ENCODE measurements around the gene HK2.

HK2 gene

DNA sequence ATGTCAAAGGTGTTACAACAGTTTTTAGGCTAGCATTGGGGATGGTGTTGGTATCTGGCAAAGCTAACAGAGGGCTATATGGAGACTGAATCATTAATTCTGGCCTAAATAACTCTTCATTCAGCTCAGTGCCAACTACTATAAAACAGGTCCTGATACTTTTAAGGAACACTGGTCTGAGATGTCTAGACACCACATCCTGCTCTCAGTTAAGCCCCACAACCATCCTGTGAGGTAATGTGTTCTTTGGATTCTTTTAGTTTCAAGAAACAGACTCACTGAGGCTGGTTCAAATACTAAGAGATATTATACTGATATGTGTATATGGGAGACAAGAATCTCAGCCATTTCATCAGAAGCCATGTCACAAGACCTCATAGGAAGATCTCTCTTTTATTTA, 14.2 kb upstream of the HK2 start:
- Histone ChIP-seq H3K79me2 (ENCODE audit: low read length) (no peaks in the 10 kb centered on the region), H3K4me1 (ENCODE audit: low read length) (no peaks in the 10 kb centered on the region), H3K9me3 (replicated peaks; ENCODE audit: insufficient read depth, low read length) (no peaks in the 10 kb centered on the region), H3K9me2 (replicated peaks; ENCODE audit: insufficient read depth, low read length) (no peaks in the 10 kb centered on the region), H3K9ac (ENCODE audit: low read length) (no peak overlapping the region), H3K36me3 (replicated peaks; ENCODE audit: insufficient read depth, low read length) (no peaks in the 10 kb centered on the region), H3K27ac (ENCODE audit: low read length) (no peak overlapping the region), H3K4me3 (ENCODE audit: low read length) (no peak overlapping the region), H3K4me2 (ENCODE audit: low read depth, low read length) (no peak overlapping the region), H2AFZ (ENCODE audit: low read length) (no peak overlapping the region), H3F3A (ENCODE audit: insufficient read depth, low read length) (no peaks in the 10 kb centered on the region), H3K27me3 (replicated peaks; ENCODE audit: insufficient read depth, low read length) (no peaks in the 10 kb centered on the region), H4K20me1 (ENCODE audit: insufficient read depth, low read length) (no peaks in the 10 kb centered on the region)
- TF ChIP-seq EZH2 (optimal IDR thresholded peaks at IDR 0.05; ENCODE audit: low read depth, low read length): no peak
- no peak for TF ChIP-seq EZH2phosphoT487 (IDR thresholded peaks at IDR 0.05; ENCODE audit: low read length)
- TF ChIP-seq, protein P1, sequence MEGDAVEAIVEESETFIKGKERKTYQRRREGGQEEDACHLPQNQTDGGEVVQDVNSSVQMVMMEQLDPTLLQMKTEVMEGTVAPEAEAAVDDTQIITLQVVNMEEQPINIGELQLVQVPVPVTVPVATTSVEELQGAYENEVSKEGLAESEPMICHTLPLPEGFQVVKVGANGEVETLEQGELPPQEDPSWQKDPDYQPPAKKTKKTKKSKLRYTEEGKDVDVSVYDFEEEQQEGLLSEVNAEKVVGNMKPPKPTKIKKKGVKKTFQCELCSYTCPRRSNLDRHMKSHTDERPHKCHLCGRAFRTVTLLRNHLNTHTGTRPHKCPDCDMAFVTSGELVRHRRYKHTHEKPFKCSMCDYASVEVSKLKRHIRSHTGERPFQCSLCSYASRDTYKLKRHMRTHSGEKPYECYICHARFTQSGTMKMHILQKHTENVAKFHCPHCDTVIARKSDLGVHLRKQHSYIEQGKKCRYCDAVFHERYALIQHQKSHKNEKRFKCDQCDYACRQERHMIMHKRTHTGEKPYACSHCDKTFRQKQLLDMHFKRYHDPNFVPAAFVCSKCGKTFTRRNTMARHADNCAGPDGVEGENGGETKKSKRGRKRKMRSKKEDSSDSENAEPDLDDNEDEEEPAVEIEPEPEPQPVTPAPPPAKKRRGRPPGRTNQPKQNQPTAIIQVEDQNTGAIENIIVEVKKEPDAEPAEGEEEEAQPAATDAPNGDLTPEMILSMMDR (IDR thresholded peaks at IDR 0.05; ENCODE audit: low read length): no peak
- DNase-seq: no peak

DNA sequence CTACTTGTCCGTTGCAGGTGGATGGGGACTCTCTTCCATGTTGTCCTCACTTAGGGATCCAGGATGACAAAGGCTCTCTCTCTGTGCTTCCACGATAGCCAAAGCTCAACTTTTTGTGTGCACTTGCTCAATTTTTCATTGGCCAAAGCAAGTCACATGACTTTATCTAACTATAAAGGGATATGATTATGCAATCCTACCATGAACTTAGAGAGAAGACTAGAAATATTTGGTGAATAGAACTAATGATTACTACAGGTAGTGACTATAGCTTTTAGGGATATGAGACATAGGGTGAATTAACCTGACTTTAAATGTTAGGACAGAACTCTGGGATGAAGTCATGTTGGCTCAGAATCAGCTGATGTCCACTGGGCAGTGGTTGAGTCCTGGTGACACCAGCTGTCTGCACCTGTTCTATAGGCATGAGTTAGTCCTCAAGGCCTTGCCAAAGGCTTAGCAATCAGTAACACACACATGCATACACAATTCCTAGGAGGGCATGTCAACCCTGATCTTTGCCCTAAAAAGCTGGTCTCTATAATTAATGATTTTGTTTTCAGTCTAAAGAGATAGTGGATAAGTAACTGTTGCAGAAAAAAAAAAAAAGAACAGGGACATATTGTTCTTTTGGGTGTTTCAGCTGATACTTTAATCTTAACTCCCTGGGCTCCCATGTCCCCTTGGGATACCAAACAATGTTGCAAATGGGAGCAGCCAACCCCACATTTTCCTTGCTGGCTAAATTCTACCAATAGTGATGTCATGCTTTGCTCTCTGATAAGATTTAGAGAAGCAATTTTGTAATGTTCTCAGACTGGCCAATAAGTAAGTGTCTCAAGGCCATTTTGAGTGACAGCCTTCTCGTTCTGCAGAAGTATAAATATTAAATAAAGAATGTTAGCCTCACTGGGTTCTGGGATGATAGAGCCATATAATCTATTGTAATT, 12.5 kb upstream of the HK2 start:
- no peak overlapping the region for H3K4me2 ChIP-seq (ENCODE audit: low read depth, low read length)
- H3K9me3 ChIP-seq (replicated peaks; ENCODE audit: insufficient read depth, low read length): no peaks in the 10 kb centered on the region

DNA sequence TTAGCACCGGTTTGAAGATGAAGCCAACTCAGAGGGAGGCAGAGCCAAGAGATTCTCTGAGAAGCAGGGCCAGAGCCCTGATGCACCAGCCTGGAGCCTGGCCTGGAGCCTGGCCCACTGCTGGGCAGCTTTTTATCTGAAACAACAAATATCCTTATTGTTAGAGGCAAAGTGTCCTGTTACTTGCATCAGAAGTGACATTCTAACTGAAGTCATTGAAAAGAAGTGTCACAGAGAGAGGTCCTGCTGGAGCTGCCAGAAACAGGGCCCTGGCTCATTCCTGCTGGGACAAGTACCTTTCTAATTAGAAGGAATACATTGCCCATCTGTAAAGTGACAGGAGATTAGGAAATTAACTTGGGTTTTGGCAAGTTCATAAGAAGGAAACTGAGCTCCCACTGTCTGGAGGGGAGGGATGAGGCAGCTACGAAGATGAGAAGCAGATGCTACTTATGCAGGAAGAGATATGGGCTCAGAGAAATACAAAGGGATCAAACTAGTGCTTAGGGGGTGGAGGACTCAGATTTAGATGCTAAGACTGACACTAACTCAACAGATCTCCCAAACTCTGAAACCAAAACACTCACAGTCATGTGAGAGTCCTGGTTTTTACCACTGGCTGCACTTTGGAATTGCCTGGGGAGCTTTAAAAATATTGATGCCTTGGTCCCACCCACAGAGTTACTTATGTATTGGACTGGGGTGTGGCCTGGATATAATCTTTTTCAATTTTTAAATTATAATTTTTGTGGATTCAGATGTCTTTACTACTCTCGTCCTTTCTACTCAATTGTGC, 11.0 kb upstream of the HK2 start:
- Histone ChIP-seq H3K27ac (ENCODE audit: low read length) (no peak overlapping the region), H2AFZ (ENCODE audit: low read length) (no peak overlapping the region)

More for the DNA sequence above, 12.5 kb upstream of the HK2 start:
- H2AFZ ChIP-seq (ENCODE audit: low read length): no peak overlapping the region
- no peaks in the 10 kb centered on the region for H3K4me1 ChIP-seq (ENCODE audit: low read length)
- no peaks in the 10 kb centered on the region for H3K9me2 ChIP-seq (replicated peaks; ENCODE audit: insufficient read depth, low read length)
- H4K20me1 ChIP-seq (ENCODE audit: insufficient read depth, low read length): no peaks in the 10 kb centered on the region
- no peak overlapping the region for H3K4me3 ChIP-seq (ENCODE audit: low read length)
- H3F3A ChIP-seq (ENCODE audit: insufficient read depth, low read length): no peaks in the 10 kb centered on the region
- no peak for TF ChIP-seq EZH2phosphoT487 (IDR thresholded peaks at IDR 0.05; ENCODE audit: low read length)
- TF ChIP-seq, protein P1 (IDR thresholded peaks at IDR 0.05; ENCODE audit: low read length): no peak
- TF ChIP-seq EZH2 (optimal IDR thresholded peaks at IDR 0.05; ENCODE audit: low read depth, low read length): no peak
- no peaks in the 10 kb centered on the region for H3K27me3 ChIP-seq (replicated peaks; ENCODE audit: insufficient read depth, low read length)
- H3K27ac ChIP-seq (ENCODE audit: low read length): no peak overlapping the region
- no peak overlapping the region for H3K9ac ChIP-seq (ENCODE audit: low read length)
- H3K36me3 ChIP-seq (replicated peaks; ENCODE audit: insufficient read depth, low read length): no peaks in the 10 kb centered on the region
- no peaks in the 10 kb centered on the region for H3K79me2 ChIP-seq (ENCODE audit: low read length)
- DNase-seq: no peak

More for the DNA sequence above, 11.0 kb upstream of the HK2 start:
- Histone ChIP-seq H3K9me2 (replicated peaks; ENCODE audit: insufficient read depth, low read length) (no peaks in the 10 kb centered on the region), H3K79me2 (ENCODE audit: low read length) (no peaks in the 10 kb centered on the region), H3F3A (ENCODE audit: insufficient read depth, low read length) (no peaks in the 10 kb centered on the region), H3K4me2 (ENCODE audit: low read depth, low read length) (no peak overlapping the region), H3K36me3 (replicated peaks; ENCODE audit: insufficient read depth, low read length) (no peaks in the 10 kb centered on the region), H3K9me3 (replicated peaks; ENCODE audit: insufficient read depth, low read length) (no peaks in the 10 kb centered on the region), H3K4me1 (ENCODE audit: low read length) (no peaks in the 10 kb centered on the region), H3K27me3 (replicated peaks; ENCODE audit: insufficient read depth, low read length) (no peaks in the 10 kb centered on the region), H3K4me3 (ENCODE audit: low read length) (no peak overlapping the region), H3K9ac (ENCODE audit: low read length) (no peak overlapping the region), H4K20me1 (ENCODE audit: insufficient read depth, low read length) (no peaks in the 10 kb centered on the region)
- DNase-seq: no peak
- TF ChIP-seq, protein P1 (IDR thresholded peaks at IDR 0.05; ENCODE audit: low read length): no peak
- TF ChIP-seq EZH2 (optimal IDR thresholded peaks at IDR 0.05; ENCODE audit: low read depth, low read length) (no peak), EZH2phosphoT487 (IDR thresholded peaks at IDR 0.05; ENCODE audit: low read length) (no peak)

Measured in MM.1S (cell line).